ENCODE measurements around the gene SKP2.
A peak's percentile ranks its signal among the peaks of the same experiment; 100 is the strongest.
"Not testable (repeated sequence)": the region's sequence is repeated elsewhere in the genome, so short reads cannot be mapped to it uniquely, and the experiment has no call there.

The SKP2 gene

GRCh38 chr5:36151434-36152323 is at the start of gene SKP2, which contains the start of gene LMBRD2:
Gene SKP2, plus strand, starts transcription at chr5:36152111. Its CDS starts 152 bp downstream, at chr5:36152263.
Gene LMBRD2, minus strand, starts transcription at chr5:36151887. Its CDS starts 8,538 bp downstream, at chr5:36143349.
- peak; percentile 95 for DNase-seq (ENCODE audit: low read depth)

- DNase-seq (ENCODE audit: low read depth): no peak
These were observed 46.1 kb upstream of the SKP2 start for GRCh38 chr5:36105819-36106218.

GRCh38 chr5:36108758-36109460 is 43.0 kb upstream of the SKP2 start:
- DNase-seq (ENCODE audit: low read depth): peak; percentile 17

DNA sequence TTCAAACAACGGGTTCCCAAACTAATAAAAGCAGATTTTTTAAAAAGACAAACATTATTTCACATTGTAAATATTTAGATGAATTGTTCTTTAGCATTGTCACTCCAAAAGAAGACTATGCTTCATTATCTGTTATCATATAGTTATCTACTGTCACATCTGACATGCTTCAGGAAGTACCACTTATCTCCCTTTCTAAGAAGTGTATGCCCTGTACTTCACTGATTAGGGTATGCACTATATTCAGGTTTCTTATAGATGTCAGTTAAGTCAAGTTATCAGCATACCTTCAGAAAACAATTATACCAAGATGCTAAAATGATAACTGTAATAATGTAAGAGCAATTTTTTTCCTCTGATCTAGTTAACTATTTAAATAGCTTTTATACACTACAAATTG is 40.7 kb upstream of the SKP2 start:
- no peak for DNase-seq (ENCODE audit: low read depth)

DNA sequence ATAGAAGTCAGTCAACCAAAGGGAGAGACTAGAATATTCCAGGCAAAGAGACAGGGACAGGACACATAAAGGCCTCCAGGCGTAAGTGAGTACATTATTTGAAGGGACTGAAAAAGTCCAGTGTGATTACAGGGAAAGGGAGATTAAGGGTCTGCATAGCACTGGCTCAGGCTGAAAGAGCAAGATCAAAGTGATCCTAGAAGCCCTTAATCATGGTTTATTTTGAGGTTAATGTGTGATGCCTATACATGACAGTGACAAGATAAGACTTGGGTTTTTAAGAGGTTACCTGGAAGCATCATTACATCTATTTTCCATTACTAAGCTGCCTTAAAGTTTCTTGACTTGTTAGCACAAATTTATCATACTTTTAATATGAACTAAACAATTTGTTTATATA is 26.0 kb upstream of the SKP2 start:
- no peak for DNase-seq (ENCODE audit: low read depth)

DNA sequence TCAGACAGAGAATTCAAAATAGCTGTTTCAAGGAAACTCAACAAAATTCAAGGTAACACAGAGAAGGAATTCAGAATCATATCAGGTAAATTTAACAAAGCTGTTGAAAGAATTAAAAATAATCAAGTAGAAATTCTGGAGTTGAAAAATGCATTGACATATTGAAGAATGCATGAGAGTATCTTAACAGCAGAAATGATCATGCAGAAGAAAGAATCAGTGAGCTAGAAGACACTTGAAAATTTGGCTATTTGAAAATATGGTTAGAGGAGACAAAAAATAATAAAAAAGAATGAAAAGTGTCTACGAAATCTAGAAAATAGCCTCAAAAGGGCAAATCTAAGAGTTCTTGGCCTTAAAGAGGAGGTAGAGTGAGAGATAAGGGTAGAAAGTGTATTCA is 23.1 kb upstream of the SKP2 start:
- DNase-seq (ENCODE audit: low read depth): no peak

GRCh38 chr5:36129666-36130065 is 22.2 kb upstream of the SKP2 start:
- not testable (repeated sequence) for DNase-seq (ENCODE audit: low read depth)

- not testable (repeated sequence) for DNase-seq (ENCODE audit: low read depth)
These were observed 18.9 kb upstream of the SKP2 start for GRCh38 chr5:36133009-36133408.

GRCh38 chr5:36135988-36136387 is 15.9 kb upstream of the SKP2 start:
- no peak for DNase-seq (ENCODE audit: low read depth)

GRCh38 chr5:36136581-36136980 is 15.3 kb upstream of the SKP2 start:
- no peak for DNase-seq (ENCODE audit: low read depth)

DNA sequence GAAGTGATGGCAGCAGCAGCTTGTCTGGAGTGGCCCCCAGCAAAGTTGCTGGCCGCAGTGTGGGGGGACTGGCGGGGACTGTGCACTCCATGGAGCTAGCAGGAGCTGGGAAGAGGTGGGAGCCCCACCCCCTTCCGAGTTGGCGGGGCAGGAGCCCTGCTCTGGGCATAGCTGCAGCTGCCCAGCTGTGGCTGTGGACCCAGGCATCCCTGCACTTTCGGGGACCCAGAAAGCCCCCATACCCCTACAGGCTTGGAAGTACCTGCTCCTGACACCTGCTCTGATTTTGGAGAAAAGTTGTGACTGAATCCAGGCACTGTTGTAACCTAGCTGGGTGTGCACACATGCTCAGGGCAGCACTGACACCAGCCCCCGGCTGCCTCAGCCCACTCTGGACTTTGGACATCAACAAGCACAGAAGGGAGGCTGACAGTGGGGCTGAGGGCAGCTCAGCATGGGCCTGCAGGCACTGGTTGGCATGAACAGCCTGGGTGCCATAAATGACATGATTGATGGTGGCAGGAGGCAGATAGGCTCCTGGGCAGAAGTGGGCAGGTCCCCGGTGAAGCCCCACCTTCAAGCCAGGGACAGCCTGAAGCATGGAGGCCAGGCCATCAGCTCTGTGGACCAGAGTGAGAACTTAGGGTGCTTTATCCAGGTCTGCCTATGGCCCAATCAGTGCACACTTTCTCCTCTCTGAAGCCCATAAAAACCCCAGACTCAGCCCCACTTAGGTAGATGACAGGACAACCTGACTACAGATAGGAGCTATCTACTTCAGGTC is 12.8 kb upstream of the SKP2 start:
- no peak for DNase-seq (ENCODE audit: low read depth)

DNA sequence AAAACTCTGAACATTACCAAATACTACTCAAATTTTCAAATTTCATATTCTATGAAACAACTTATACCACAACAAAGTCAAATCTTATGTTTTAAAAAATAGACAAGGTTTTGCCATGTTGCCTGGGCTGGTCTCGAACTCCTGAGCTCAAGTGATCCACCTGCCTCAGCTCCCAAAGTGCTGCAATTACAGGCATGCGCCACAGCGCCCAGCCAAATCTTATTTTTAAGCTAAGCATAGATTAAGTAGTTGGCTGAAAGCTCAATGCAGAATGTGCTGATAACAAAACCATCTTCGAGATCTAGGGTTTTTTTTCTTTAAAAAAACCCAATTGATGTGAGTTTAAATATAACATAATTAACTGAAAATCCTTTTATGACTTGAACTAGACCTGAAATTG is 6.6 kb upstream of the SKP2 start:
- no peak for DNase-seq (ENCODE audit: low read depth)

- no peak for DNase-seq (ENCODE audit: low read depth)
These were observed 5.5 kb upstream of the SKP2 start for GRCh38 chr5:36146390-36146789.

DNA sequence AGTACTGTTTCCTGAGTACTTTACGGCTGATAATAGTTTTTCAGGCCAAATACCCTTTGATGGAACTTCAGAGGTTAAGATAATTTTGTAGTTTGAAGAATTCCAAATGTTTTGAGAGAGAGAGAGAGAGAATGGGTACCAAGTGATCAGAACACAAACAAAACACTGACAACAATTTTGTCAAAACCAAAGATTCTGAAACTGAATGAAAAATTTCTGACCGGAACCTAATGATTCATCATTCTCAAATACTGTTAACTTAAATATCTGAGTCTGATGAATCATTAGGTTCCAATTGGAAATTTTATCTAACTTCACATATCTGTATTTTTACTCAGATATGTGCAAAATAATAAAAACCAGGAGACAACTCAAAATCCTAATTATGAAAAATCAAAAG is 4.2 kb upstream of the SKP2 start:
- DNase-seq (ENCODE audit: low read depth): no peak

- no peak for DNase-seq (ENCODE audit: low read depth)
These were observed 1.1 kb upstream of the SKP2 start for GRCh38 chr5:36150676-36151433.

DNA sequence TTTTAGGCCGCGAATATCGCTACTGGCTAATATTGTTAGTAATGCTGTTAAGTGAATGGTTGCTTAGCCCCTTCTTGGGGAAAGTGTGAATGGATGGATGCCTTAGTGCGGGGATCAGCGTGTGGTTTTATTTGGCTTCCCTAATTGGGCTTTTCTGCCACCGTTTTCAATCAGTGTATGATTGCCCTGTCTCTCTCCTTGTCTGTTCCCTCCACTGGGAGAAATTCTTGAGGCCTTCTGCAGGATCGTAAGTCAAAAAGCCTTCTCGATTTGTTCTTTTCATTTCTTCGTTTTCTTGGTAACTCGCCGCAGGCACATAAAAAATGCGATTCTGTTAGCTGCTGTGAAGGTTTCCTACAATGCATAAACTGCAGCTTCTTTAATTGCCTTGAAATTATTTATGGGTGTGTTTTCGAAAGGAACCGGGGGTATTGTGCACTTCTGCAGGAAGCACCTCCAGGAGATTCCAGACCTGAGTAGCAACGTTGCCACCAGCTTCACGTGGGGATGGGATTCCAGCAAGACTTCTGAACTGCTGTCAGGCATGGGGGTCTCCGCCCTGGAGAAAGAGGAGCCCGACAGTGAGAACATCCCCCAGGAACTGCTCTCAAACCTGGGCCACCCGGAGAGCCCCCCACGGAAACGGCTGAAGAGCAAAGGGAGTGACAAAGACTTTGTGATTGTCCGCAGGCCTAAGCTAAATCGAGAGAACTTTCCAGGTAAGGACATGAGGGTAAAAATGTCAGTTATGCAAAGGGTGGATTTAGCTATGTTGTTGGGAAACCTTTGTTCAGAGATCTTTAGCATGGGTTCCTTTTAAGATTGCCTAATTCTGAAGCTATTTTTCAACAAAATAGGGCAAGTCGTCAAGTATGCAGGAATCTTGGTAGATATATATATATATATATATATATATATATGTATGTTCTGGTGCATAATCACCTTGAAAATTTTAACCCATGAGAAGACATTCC is 700 bp downstream of the SKP2 start:
- no peak for DNase-seq (ENCODE audit: low read depth)

DNA sequence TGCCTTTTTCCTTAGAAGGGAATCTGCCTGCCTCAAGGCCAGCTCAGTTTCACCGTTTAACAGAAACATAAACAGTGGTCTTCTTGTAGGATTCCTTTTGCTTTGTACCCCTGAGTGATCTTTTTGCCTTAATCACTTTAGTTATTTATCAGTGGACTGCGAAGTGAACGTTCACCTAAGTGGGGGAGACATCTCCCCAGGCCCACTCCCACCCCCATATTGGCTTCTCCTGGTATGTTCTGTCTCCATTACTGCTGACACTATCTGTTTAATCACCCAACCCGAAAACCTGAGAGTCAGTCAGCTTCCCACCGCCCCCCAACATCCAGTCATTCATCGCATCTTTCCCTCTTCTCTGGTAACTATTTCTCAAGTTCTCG is 1.4 kb downstream of the SKP2 start:
- DNase-seq (ENCODE audit: low read depth): no peak

GRCh38 chr5:36153726-36154125 is 1.8 kb downstream of the SKP2 start:
- no peak for DNase-seq (ENCODE audit: low read depth)

DNA sequence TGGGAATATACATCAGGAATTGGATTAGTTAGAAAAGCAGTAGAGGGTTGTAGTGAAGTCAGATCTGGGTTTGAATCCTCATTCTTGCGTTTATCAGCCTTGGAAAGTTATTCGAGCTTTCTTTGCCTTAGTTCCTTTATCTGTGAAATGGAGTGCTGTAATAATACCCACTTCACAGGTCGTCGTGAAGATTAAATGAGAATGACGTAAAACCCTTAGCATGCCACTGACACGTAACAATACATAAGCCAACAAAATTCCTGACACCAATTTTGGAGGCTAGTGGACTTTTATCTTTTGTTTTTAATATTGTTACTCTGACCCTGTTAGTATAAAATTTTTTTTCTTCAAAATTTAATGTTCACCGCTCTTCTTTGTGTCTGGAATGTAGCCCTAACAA is 3.4 kb downstream of the SKP2 start:
- DNase-seq (ENCODE audit: low read depth): no peak

- no peak for DNase-seq (ENCODE audit: low read depth)
These were observed 4.2 kb downstream of the SKP2 start for GRCh38 chr5:36156121-36156601.

Data from GM04504 (cell line).